Neuronal stem cell (in vitro differentiated cells): ENCODE data around the gene SMARCA2.

ENCODE experiments used
- DNase-seq: peaks from one replicate; pipeline ENCODE4 v3.0.0-alpha.2; 2013; ENCODE audit warnings: low spot score
- H2AFZ ChIP-seq: one replicate; pipeline ENCODE4 v1.6.1; 2013; ENCODE audit warnings: mild to moderate bottlenecking, low read length, inconsistent platforms
- H2AK5ac ChIP-seq: 2 replicates; pipeline ENCODE4 v1.6.1; 2013; ENCODE audit warnings: low read depth, mild to moderate bottlenecking, inconsistent platforms, low read length, moderate library complexity, mixed read lengths
- H2BK120ac ChIP-seq: 2 replicates; pipeline ENCODE4 v1.6.1; 2013; ENCODE audit warnings: low read depth, mild to moderate bottlenecking, inconsistent platforms, low read length, moderate library complexity, mixed read lengths
- H2BK12ac ChIP-seq: one replicate; pipeline ENCODE4 v1.6.1; 2013; ENCODE audit warnings: low read length, inconsistent platforms
- H2BK15ac ChIP-seq: 2 replicates; pipeline ENCODE4 v1.6.1; 2013; ENCODE audit warnings: mild to moderate bottlenecking, low read length, inconsistent platforms, mixed read lengths
- H2BK5ac ChIP-seq: one replicate; pipeline ENCODE4 v1.6.1; 2013; ENCODE audit warnings: inconsistent platforms, mild to moderate bottlenecking, low read length, moderate library complexity
- H3K14ac ChIP-seq: one replicate; pipeline ENCODE4 v1.6.1; 2013; ENCODE audit warnings: low read length, inconsistent platforms
- H3K18ac ChIP-seq: 2 replicates; pipeline ENCODE4 v1.6.1; 2013; ENCODE audit warnings: low read length, inconsistent platforms
- H3K23ac ChIP-seq: 2 replicates; pipeline ENCODE4 v1.6.1; 2013; ENCODE audit warnings: low read depth, mild to moderate bottlenecking, mixed read lengths, low read length, inconsistent platforms; ENCODE audit not compliant: poor library complexity
- H3K27ac ChIP-seq: replicated peaks from 3 replicates; pipeline ENCODE4 v1.5.1; 2013; ENCODE audit warnings: low read length, inconsistent platforms
- H3K27me3 ChIP-seq, 3 experiments: 2 replicates each; pipeline ENCODE4 v1.6.1; 2013; ENCODE audit warnings: low read length in 3 of 3, mild to moderate bottlenecking in 2 of 3, inconsistent platforms in 1 of 3, low read depth in 1 of 3, mixed read lengths in 1 of 3, moderate library complexity in 1 of 3; ENCODE audit not compliant: control insufficient read depth in 3 of 3, insufficient read depth in 3 of 3
- H3K36me3 ChIP-seq, 2 donors: replicated peaks in 1 of 2; 2 replicates each; pipeline ENCODE4 v1.6.1; 2013; ENCODE audit warnings: low read length in 2 of 2; ENCODE audit not compliant: control insufficient read depth in 2 of 2, insufficient read depth in 2 of 2
- H3K4ac ChIP-seq: 2 replicates; pipeline ENCODE4 v1.6.1; 2013; ENCODE audit warnings: inconsistent platforms, mild to moderate bottlenecking, low read length, moderate library complexity
- H3K4me1 ChIP-seq, 2 donors: 1 replicate in 1 of 2; 2 replicates in 1 of 2; pipeline ENCODE4 v1.6.1; 2013; ENCODE audit warnings: low read length in 2 of 2, low read depth in 1 of 2; ENCODE audit not compliant: control insufficient read depth in 2 of 2, insufficient read depth in 1 of 2
- H3K4me2 ChIP-seq: one replicate; pipeline ENCODE4 v1.6.1; 2013; ENCODE audit warnings: mild to moderate bottlenecking, low read length, inconsistent platforms; ENCODE audit not compliant: insufficient read depth, poor library complexity, severe bottlenecking
- H3K4me3 ChIP-seq, 2 donors: 2 replicates each; pipeline ENCODE4 v1.5.1; 2013; ENCODE audit warnings: low read length in 2 of 2, mild to moderate bottlenecking in 2 of 2, inconsistent platforms in 1 of 2, moderate library complexity in 1 of 2
- H3K79me1 ChIP-seq: one replicate; pipeline ENCODE4 v1.6.1; 2013; ENCODE audit warnings: low read depth, mild to moderate bottlenecking, inconsistent platforms, low read length, moderate library complexity
- H3K9ac ChIP-seq: one replicate; pipeline ENCODE4 v1.6.1; 2013; ENCODE audit warnings: mild to moderate bottlenecking, low read depth, low read length, inconsistent platforms; ENCODE audit not compliant: poor library complexity
- H3K9me3 ChIP-seq, 2 donors: replicated peaks in 1 of 2; 2 replicates each; pipeline versions ENCODE3 to v1.6.1; 2013; ENCODE audit warnings: low read length in 2 of 2, mild to moderate bottlenecking in 2 of 2, inconsistent platforms in 1 of 2, low read depth in 1 of 2, mixed read lengths in 1 of 2, moderate library complexity in 1 of 2; ENCODE audit not compliant: control insufficient read depth in 2 of 2, insufficient read depth in 1 of 2
- H4K8ac ChIP-seq: one replicate; pipeline ENCODE4 v1.6.1; 2013; ENCODE audit warnings: low read depth, mild to moderate bottlenecking, inconsistent platforms, low read length, moderate library complexity
- H4K91ac ChIP-seq: one replicate; pipeline ENCODE4 v1.6.1; 2013; ENCODE audit warnings: low read length, low read depth, mild to moderate bottlenecking, inconsistent platforms; ENCODE audit not compliant: poor library complexity
- WGBS, 2 donors: extraction: QIAGEN DNeasy Blood & Tissue Kit; methylation state at CpG; one replicate each; pipeline ENCODE4 v1.1.7; 2013; ENCODE audit warnings: missing lambda C conversion rate in 2 of 2, mixed read lengths in 1 of 2; ENCODE audit not compliant: insufficient read length in 2 of 2, insufficient replicate concordance in 1 of 2; ENCODE audit errors: extremely low coverage in 2 of 2; 5-methylcytosine and 5-hydroxymethylcytosine counted together

Gene SMARCA2

GRCh38 chr9:2109069-2109650 is 94.0 kb downstream of the SMARCA2 start:
- Histone ChIP-seq H3K9me3 (no peaks in the 10 kb centered on the region), H4K91ac (no peak overlapping the region), H3K36me3 (no peaks in the 10 kb centered on the region), H3K4me2 (no peak overlapping the region), H2AFZ (peak overlapping the region; percentile 58), H3K27ac (no peak overlapping the region), H2BK120ac (no peak overlapping the region), H2BK12ac (no peak overlapping the region), H3K4ac (no peak overlapping the region), H4K8ac (no peak overlapping the region), H2BK5ac (no peak overlapping the region), H3K4me3 (no peak overlapping the region), H3K14ac (no peak overlapping the region), H3K4me1 (peaks cover 0 to 15% of the 10 kb centered on the region in 2 donors), H3K18ac (no peak overlapping the region), H3K79me1 (no peaks in the 10 kb centered on the region), H2BK15ac (no peak overlapping the region), H3K23ac (no peak overlapping the region), H3K27me3 (peaks cover 0 to 2% (median 0%) of the 10 kb centered on the region in 3 experiments), H3K9ac (no peak overlapping the region), H2AK5ac (no peak overlapping the region)
- no peak for DNase-seq
- no CpG with 5 or more reads among the region's 2 CpGs for WGBS, 2 donors

- Histone ChIP-seq H3K4ac (no peak overlapping the region), H3K4me3 (no peak overlapping the region), H3K27ac (no peak overlapping the region), H3K9ac (no peak overlapping the region), H4K91ac (no peak overlapping the region), H3K36me3 (no peaks in the 10 kb centered on the region), H2BK15ac (no peak overlapping the region), H2BK12ac (no peak overlapping the region), H3K14ac (no peak overlapping the region), H3K79me1 (no peaks in the 10 kb centered on the region), H3K18ac (no peak overlapping the region), H2BK120ac (no peak overlapping the region), H3K23ac (no peak overlapping the region), H4K8ac (no peak overlapping the region), H3K4me1 (peaks cover 0 to 15% of the 10 kb centered on the region in 2 donors), H2BK5ac (no peak overlapping the region), H3K4me2 (no peak overlapping the region), H2AK5ac (no peak overlapping the region), H2AFZ (no peak overlapping the region), H3K9me3 (no peaks in the 10 kb centered on the region), H3K27me3 (peaks cover 0 to 2% (median 0%) of the 10 kb centered on the region in 3 experiments)
- no peak for DNase-seq
- no CpG with 5 or more reads among the region's 2 CpGs for WGBS, 2 donors
Measured at GRCh38 chr9:2110036-2110435, 94.9 kb downstream of the SMARCA2 start.

- no peaks in the 10 kb centered on the region for H3K79me1 ChIP-seq
Measured at GRCh38 chr9:2116073-2116472, 100.9 kb downstream of the SMARCA2 start.

GRCh38 chr9:2117527-2117926 is 102.4 kb downstream of the SMARCA2 start:
- H3K4me2 ChIP-seq, result no peak overlapping the region
- WGBS, 2 donors, result no CpG with 5 or more reads among the region's 6 CpGs
- H3K14ac ChIP-seq, result no peak overlapping the region
- peaks cover 0 to 2% (median 0%) of the 10 kb centered on the region in 3 experiments for H3K27me3 ChIP-seq
- no peak overlapping the region for H2BK5ac ChIP-seq
- H2BK15ac ChIP-seq, result no peak overlapping the region
- peak overlapping the region; percentile 12 for H3K18ac ChIP-seq
- no peaks in the 10 kb centered on the region for H3K9me3 ChIP-seq
- H2AK5ac ChIP-seq, result no peak overlapping the region
- no peak overlapping the region for H3K4me3 ChIP-seq
- no peak overlapping the region for H4K91ac ChIP-seq
- H4K8ac ChIP-seq, result no peak overlapping the region
- H3K27ac ChIP-seq, result no peak overlapping the region
- no peak overlapping the region for H3K23ac ChIP-seq
- H3K9ac ChIP-seq, result no peak overlapping the region
- H2BK12ac ChIP-seq, result no peak overlapping the region
- peak overlapping the region; percentile 7 for H2AFZ ChIP-seq
- no peak overlapping the region for H3K4ac ChIP-seq
- H3K36me3 ChIP-seq, result no peaks in the 10 kb centered on the region
- no peak for DNase-seq
- H3K79me1 ChIP-seq, result no peaks in the 10 kb centered on the region
- H2BK120ac ChIP-seq, result no peak overlapping the region
- no peaks in the 10 kb centered on the region for H3K4me1 ChIP-seq

More at GRCh38 chr9:2116073-2116472, 100.9 kb downstream of the SMARCA2 start:
- Histone ChIP-seq H3K14ac (no peak overlapping the region), H4K91ac (no peak overlapping the region), H3K18ac (no peak overlapping the region), H2AK5ac (no peak overlapping the region), H3K27me3 (peaks cover 0 to 2% (median 0%) of the 10 kb centered on the region in 3 experiments), H3K4me3 (no peak overlapping the region), H2BK120ac (no peak overlapping the region), H3K36me3 (no peaks in the 10 kb centered on the region), H3K4me1 (no peaks in the 10 kb centered on the region), H3K9ac (no peak overlapping the region), H3K4me2 (no peak overlapping the region), H2AFZ (peak overlapping the region; percentile 1), H3K4ac (no peak overlapping the region), H2BK5ac (no peak overlapping the region), H3K27ac (no peak overlapping the region), H4K8ac (no peak overlapping the region), H3K9me3 (no peaks in the 10 kb centered on the region), H3K23ac (no peak overlapping the region), H2BK12ac (no peak overlapping the region), H2BK15ac (no peak overlapping the region)
- no peak for DNase-seq
- no CpG with 5 or more reads among the region's 3 CpGs for WGBS, 2 donors
